A549 (cell line): ENCODE data around the gene DOCK1. TPM values are rescaled to one million over a fixed set of nuclear protein-coding genes. Genes with fewer than 3 reads are reported as not detected.

Experiments used
- ATAC-seq, 2 experiments: fragments of 200-7000 bp in 1 of 2; fragments of >200 bp in 1 of 2; cut with Nextera tagmentation in 1 of 2; cut with Tn5 transposase in 1 of 2; 3 replicates each; pipeline versions ENCODE4 v1.8.0 to v1.9.1; 2018 to 2020; ENCODE audit warnings: mild to moderate bottlenecking in 1 of 2, moderate library complexity in 1 of 2
- CTCF ChIA-PET: fragments of 300-600 bp; sonication (Branson Sonifier 250); formaldehyde crosslinking; extraction: SDS; loops from one replicate; lab custom pipeline; 2021; ENCODE audit warnings: antibody characterized with exemption, inconsistent platforms; lab: Yijun Ruan, JAX
- POLR2A ChIA-PET: fragments of 350-600 bp; formaldehyde crosslinking; extraction: SDS; loops from one replicate; lab custom pipeline; 2021; ENCODE audit warnings: antibody characterized with exemption, inconsistent platforms; lab: Yijun Ruan, JAX
- DNase-seq, 2 experiments: peaks; one replicate each; pipeline versions ENCODE4 v3.0.0 to v3.0.0-alpha.2; 2011 to 2016; ENCODE audit warnings: low read depth in 1 of 2, low spot score in 1 of 2
- FAIRE-seq: peaks from 2 replicates; lab custom pipeline; 2011; peaks lifted over from hg19 to GRCh38; lab: Jason Lieb, UNC
- H3K27ac ChIP-seq, 2 experiments: fragments of >200 bp; sonication (Bioruptor Twin); formaldehyde crosslinking; 3 replicates each; pipeline ENCODE4 v1.5.1; 2016 to 2017
- H3K4me1 ChIP-seq: fragments of >200 bp; sonication (Bioruptor Twin); formaldehyde crosslinking; 3 replicates; pipeline ENCODE4 v1.6.1; 2016
- H3K4me2 ChIP-seq: fragments of >200 bp; sonication (Bioruptor Twin); formaldehyde crosslinking; 3 replicates; pipeline ENCODE4 v1.6.1; 2016
- H3K4me3 ChIP-seq: fragments of >200 bp; sonication (Bioruptor Twin); formaldehyde crosslinking; 3 replicates; pipeline ENCODE4 v1.5.1; 2016
- H3K9me3 ChIP-seq: fragments of >200 bp; sonication (Bioruptor Twin); formaldehyde crosslinking; 3 replicates; pipeline ENCODE4 v1.6.1; 2016
- BHLHE40 ChIP-seq: IDR thresholded peaks from 2 replicates; pipeline ENCODE4 v1.6.1; 2012; ENCODE audit warnings: low read depth, low read length, inconsistent platforms
- CBX8 ChIP-seq: fragments of 200-600 bp; sonication (generic); IDR thresholded peaks from 2 replicates; pipeline ENCODE4 v1.6.1; 2016
- CEBPB ChIP-seq, 2 experiments: fragments of >200 bp in 1 of 2; sonication (Bioruptor Twin) in 1 of 2; formaldehyde crosslinking in 1 of 2; IDR thresholded peaks; 2 replicates each; pipeline ENCODE4 v1.6.1; 2012 to 2016
- EHF ChIP-seq: fragments of 250-450 bp; sonication (Bioruptor Pico); IDR thresholded peaks from 2 replicates; pipeline ENCODE4 v1.5.0; 2020; ENCODE audit warnings: mild to moderate bottlenecking
- EP300 ChIP-seq, 2 experiments: fragments of >200 bp; sonication (Bioruptor Twin); formaldehyde crosslinking; IDR thresholded peaks; 2 replicates in 1 of 2; 3 replicates in 1 of 2; pipeline ENCODE4 v1.6.1; 2016 to 2017
- ESRRA ChIP-seq: fragments of 150-350 bp; IDR thresholded peaks from 2 replicates; pipeline ENCODE4 v1.6.1; 2014; ENCODE audit warnings: mild to moderate bottlenecking, low read length, borderline replicate concordance
- FOSB ChIP-seq: fragments of 250-450 bp; sonication (Bioruptor Pico); IDR thresholded peaks from 2 replicates; pipeline ENCODE4 v1.5.0; 2020; ENCODE audit warnings: mild to moderate bottlenecking, moderate library complexity
- HEYL ChIP-seq: fragments of 250-450 bp; sonication (Bioruptor Pico); IDR thresholded peaks from 2 replicates; pipeline ENCODE4 v1.8.0; 2021; ENCODE audit warnings: mild to moderate bottlenecking, moderate library complexity
- JUNB ChIP-seq: fragments of >200 bp; sonication (Bioruptor Twin); formaldehyde crosslinking; IDR thresholded peaks from 2 replicates; pipeline ENCODE4 v1.6.1; 2016
- KDM5A ChIP-seq: fragments of 200-600 bp; sonication (generic); IDR thresholded peaks from 2 replicates; pipeline ENCODE4 v1.6.1; 2016; ENCODE audit warnings: antibody characterized with exemption, mild to moderate bottlenecking
- NFE2L2 ChIP-seq: fragments of 150-350 bp; conservative IDR thresholded peaks from 2 replicates; pipeline ENCODE4 v1.6.1; 2014; ENCODE audit warnings: low read length
- RARB ChIP-seq: fragments of 250-450 bp; sonication (Bioruptor Pico); IDR thresholded peaks from 2 replicates; pipeline ENCODE4 v1.8.0; 2021; ENCODE audit warnings: mild to moderate bottlenecking, moderate library complexity
- SREBF2 ChIP-seq: fragments of 450-650 bp; IDR thresholded peaks from 2 replicates; pipeline ENCODE4 v1.6.1; 2014; ENCODE audit warnings: mild to moderate bottlenecking, moderate library complexity
- ZNF302 ChIP-seq: fragments of 250-450 bp; sonication (Bioruptor Pico); IDR thresholded peaks from 2 replicates; pipeline ENCODE4 v1.9.0; 2021; ENCODE audit warnings: inconsistent platforms, mild to moderate bottlenecking, moderate library complexity
- WGBS: methylation state at CpG from one replicate; pipeline ENCODE4 v1.1.6; 2017; ENCODE audit errors: missing lambda C conversion rate; 5-methylcytosine and 5-hydroxymethylcytosine counted together
- polyA plus RNA-seq, 4 experiments: library from polyadenylated mRNA; depleted of rRNA in 3 of 4; stranded (reverse); fragments of >200 nt; fragmentation: RNase III in 1 of 4; extraction: RNeasy Plus Mini Kit Qiagen cat#74134 plus additional on column Dnase treatment in 1 of 4; gene quantifications; 2 replicates in 3 of 4; 3 replicates in 1 of 4; pipeline ENCODE4 v1.2.3, GENCODE V29; 2011 to 2017
- TF ChIP-seq, protein P1 (sequence below): fragments of 150-350 bp; IDR thresholded peaks from 2 replicates; pipeline ENCODE4 v1.6.1; 2014; ENCODE audit warnings: low read depth, mild to moderate bottlenecking, low read length
- TF ChIP-seq, protein P2 (sequence below): fragments of 450-650 bp; IDR thresholded peaks from 2 replicates; pipeline ENCODE4 v1.6.1; 2014; ENCODE audit warnings: antibody characterized with exemption
- TF ChIP-seq, protein P3 (sequence below): fragments of 200-600 bp; sonication (generic); IDR thresholded peaks from 2 replicates; pipeline ENCODE4 v1.6.1; 2016; ENCODE audit warnings: antibody characterized with exemption, mild to moderate bottlenecking, moderate library complexity

Gene DOCK1
- polyA plus RNA-seq, 2 of the 4 experiments (the other 2 are of a cell fraction) = 22.6 to 28.2 TPM

DNA sequence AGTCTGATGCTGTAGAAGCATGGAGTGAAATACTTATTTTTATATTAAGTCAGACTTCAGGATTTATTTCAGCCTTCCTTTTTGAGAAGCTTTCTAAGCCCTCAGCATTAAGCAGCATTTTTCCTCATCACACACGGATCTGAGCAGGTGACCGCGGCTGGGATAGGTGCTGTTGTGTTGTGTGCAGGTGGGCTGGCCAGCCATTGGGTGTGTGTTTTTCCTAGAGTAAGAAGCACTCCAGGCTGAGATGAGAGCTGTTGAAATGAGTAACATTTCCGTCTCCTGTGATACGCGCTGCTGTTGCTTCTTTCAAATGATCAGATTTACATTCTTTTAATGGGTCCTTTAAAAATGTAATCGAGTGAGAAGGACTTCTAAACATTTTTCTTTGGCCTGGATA lies 227.2 kb downstream of the DOCK1 start:
- no peak for DNase-seq
- H3K9me3 ChIP-seq = no peaks in the 10 kb centered on the region
- H3K4me1 ChIP-seq = no peaks in the 10 kb centered on the region
- ChIA-PET POLR2A (no interaction called here), CTCF (no interaction called here)
- no peak overlapping the region for H3K4me2 ChIP-seq
- no peak for ATAC-seq
- TF ChIP-seq, protein P1, sequence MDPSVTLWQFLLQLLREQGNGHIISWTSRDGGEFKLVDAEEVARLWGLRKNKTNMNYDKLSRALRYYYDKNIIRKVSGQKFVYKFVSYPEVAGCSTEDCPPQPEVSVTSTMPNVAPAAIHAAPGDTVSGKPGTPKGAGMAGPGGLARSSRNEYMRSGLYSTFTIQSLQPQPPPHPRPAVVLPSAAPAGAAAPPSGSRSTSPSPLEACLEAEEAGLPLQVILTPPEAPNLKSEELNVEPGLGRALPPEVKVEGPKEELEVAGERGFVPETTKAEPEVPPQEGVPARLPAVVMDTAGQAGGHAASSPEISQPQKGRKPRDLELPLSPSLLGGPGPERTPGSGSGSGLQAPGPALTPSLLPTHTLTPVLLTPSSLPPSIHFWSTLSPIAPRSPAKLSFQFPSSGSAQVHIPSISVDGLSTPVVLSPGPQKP = no peak
- TF ChIP-seq, protein P2, sequence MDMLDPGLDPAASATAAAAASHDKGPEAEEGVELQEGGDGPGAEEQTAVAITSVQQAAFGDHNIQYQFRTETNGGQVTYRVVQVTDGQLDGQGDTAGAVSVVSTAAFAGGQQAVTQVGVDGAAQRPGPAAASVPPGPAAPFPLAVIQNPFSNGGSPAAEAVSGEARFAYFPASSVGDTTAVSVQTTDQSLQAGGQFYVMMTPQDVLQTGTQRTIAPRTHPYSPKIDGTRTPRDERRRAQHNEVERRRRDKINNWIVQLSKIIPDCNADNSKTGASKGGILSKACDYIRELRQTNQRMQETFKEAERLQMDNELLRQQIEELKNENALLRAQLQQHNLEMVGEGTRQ = no peak
- TF ChIP-seq FOSB (CRISPR knock-in tag) = no peak
- no peak overlapping the region for H3K27ac ChIP-seq
- H3K4me3 ChIP-seq = no peak overlapping the region
- WGBS = 91% methylated on average over 7 of the region's 7 CpGs
- no peak for FAIRE-seq

DNA sequence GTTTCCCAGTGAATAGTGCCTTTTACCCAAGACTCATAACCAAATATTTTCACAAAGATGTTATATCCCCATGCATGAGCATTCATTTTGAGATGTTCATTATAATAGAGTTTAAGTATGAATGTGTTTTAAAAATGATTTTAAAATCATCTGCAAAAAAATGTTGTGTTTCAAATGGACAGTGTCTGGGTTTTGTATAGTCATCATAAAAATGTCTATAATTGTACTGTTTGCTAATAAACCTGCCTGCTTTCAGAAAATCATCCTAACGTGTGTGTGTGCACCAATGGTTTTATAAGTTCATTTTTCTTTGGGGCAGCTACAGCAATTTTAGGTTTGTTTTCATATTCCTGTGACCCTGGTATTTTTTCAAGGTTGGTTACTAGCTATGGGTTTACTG lies 228.0 kb downstream of the DOCK1 start:
- H3K27ac ChIP-seq = no peak overlapping the region
- 93% methylated on average over 1 of the region's 1 CpG for WGBS
- CTCF ChIA-PET = no interaction called here
- DNase-seq = no peak
- TF ChIP-seq NFE2L2 = no peak
- TF ChIP-seq EHF = no peak
- TF ChIP-seq CBX8 = no peak
- no peak for TF ChIP-seq EP300 (IDR thresholded peaks at IDR 0.05)
- TF ChIP-seq RARB (CRISPR knock-in tag) = no peak
- no peak for TF ChIP-seq SREBF2
- no peak for TF ChIP-seq CEBPB (IDR thresholded peaks at IDR 0.05)
- no peaks in the 10 kb centered on the region for H3K9me3 ChIP-seq
- FAIRE-seq = no peak
- POLR2A ChIA-PET = no interaction called here
- ATAC-seq = no peak
- H3K4me1 ChIP-seq = no peaks in the 10 kb centered on the region
- no peak overlapping the region for H3K4me3 ChIP-seq
- H3K4me2 ChIP-seq = no peak overlapping the region

DNA sequence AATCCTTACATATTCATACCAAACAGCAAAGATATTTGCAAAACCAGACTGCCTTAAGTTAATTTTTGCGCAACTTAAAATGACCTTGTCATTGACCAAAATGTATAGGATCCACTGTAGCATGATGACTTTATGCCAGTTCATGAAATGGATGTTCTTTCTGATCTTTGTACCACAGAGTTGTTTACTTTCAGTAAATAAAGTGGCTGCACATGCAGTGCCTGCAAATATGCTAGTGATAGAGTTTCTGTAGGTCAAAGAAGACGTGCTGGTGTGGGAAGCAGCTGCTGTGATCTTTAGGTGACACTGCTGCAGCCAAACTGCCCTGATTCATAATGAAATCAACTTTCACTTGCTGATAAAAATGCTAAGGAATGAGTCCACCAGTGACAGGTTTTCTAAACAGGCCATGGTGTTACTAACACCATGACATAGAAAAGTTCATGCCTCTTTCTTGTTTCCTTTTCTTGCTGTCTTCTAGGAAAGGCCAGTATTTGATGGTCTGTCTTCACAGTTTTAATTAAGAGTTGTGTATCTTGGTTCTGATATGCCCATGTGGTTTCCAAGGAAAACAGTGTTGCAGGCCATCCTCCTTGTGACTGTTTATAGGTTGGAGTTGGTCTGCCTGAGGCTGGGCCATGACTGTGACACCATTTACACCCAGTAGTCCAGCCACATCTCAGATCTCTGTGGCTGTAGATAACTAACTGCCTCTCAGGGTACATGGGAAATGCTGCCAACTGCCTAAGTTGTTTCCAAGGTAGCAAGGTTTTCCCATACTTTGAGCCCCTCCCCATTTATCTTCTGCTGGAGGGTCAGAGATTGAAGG lies 228.7 kb downstream of the DOCK1 start:
- 86% methylated on average over 2 of the region's 2 CpGs for WGBS
- no peak overlapping the region for H3K4me2 ChIP-seq
- H3K27ac ChIP-seq = no peak overlapping the region
- DNase-seq (no peak), FAIRE-seq (no peak), ATAC-seq (no peak)
- TF ChIP-seq BHLHE40 (no peak), JUNB (no peak), HEYL (no peak), KDM5A (no peak), ZNF302 (no peak), ESRRA (no peak)
- TF ChIP-seq, protein P3, sequence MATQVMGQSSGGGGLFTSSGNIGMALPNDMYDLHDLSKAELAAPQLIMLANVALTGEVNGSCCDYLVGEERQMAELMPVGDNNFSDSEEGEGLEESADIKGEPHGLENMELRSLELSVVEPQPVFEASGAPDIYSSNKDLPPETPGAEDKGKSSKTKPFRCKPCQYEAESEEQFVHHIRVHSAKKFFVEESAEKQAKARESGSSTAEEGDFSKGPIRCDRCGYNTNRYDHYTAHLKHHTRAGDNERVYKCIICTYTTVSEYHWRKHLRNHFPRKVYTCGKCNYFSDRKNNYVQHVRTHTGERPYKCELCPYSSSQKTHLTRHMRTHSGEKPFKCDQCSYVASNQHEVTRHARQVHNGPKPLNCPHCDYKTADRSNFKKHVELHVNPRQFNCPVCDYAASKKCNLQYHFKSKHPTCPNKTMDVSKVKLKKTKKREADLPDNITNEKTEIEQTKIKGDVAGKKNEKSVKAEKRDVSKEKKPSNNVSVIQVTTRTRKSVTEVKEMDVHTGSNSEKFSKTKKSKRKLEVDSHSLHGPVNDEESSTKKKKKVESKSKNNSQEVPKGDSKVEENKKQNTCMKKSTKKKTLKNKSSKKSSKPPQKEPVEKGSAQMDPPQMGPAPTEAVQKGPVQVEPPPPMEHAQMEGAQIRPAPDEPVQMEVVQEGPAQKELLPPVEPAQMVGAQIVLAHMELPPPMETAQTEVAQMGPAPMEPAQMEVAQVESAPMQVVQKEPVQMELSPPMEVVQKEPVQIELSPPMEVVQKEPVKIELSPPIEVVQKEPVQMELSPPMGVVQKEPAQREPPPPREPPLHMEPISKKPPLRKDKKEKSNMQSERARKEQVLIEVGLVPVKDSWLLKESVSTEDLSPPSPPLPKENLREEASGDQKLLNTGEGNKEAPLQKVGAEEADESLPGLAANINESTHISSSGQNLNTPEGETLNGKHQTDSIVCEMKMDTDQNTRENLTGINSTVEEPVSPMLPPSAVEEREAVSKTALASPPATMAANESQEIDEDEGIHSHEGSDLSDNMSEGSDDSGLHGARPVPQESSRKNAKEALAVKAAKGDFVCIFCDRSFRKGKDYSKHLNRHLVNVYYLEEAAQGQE = no peak
- CTCF ChIA-PET = no interaction called here
- H3K4me3 ChIP-seq = no peak overlapping the region
- H3K9me3 ChIP-seq = no peaks in the 10 kb centered on the region
- POLR2A ChIA-PET = no interaction called here
- no peaks in the 10 kb centered on the region for H3K4me1 ChIP-seq
